SH-SY5Y (cell line): ENCODE measurements around the gene EDEM1.

Source experiments
- GATA2 ChIP-seq: IDR thresholded peaks from 2 replicates; pipeline ENCODE4 v1.6.1; 2011; ENCODE audit warnings: mild to moderate bottlenecking, low read depth, low read length
- GATA3 ChIP-seq: IDR thresholded peaks from 2 replicates; pipeline ENCODE4 v1.6.1; 2011; ENCODE audit warnings: low read depth, mild to moderate bottlenecking, low read length, moderate library complexity

DNA sequence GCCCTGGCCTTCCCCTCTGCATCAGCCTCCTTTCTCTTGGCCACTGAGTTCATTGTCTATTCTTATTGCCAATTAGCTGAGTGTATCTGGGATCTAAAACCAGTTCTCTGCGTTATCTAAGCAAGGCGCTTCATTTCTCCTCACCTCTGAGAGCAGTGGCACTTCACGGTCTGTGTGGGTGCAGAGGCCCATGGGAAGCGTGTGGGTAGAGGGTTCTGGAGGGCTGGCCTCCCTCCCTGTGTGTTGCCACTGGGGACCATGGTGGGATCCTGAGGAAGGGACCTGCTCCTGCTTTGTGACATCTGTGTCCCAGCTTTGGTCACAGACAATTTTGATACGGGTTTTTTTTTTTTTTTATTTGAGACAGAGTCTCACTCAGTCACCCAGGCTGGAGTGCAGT is 32.7 kb downstream of the EDEM1 start:
- no peak for TF ChIP-seq GATA2
- TF ChIP-seq GATA3, result no peak
